Activated B cell treated with CpG ODN at 0.5 μM for 24 hours (primary cell): ENCODE results near the gene ZFP62. TPM values are rescaled to one million over a fixed set of nuclear protein-coding genes. Genes with fewer than 3 reads are reported as not detected.
A peak's percentile ranks its signal among the peaks of the same experiment; 100 is the strongest.

Experiments
- ATAC-seq: fragments of 200-7000 bp; cut with Tn5 transposase; one replicate; pipeline ENCODE4 v1.10.0; 2021; ENCODE audit warnings: low read depth, mild to moderate bottlenecking, moderate library complexity
- CTCF ChIA-PET: fragments of 350-600 bp; sonication (Branson Sonifier 250); formaldehyde crosslinking; loops from one replicate; lab custom pipeline; 2021; ENCODE audit warnings: antibody characterized with exemption; lab: Charles Lee
- POLR2A ChIA-PET: fragments of 350-600 bp; sonication (Branson Sonifier 250); formaldehyde crosslinking; loops from one replicate; lab custom pipeline; 2021; ENCODE audit warnings: antibody characterized with exemption; lab: Charles Lee
- DNase-seq: peaks from one replicate; pipeline ENCODE4 v3.0.0; 2022
- H3K27ac Mint-ChIP-seq: one replicate; pipeline ENCODE4 v1.8.0; 2020; ENCODE audit warnings: mixed read lengths
- H3K27me3 Mint-ChIP-seq: one replicate; pipeline ENCODE4 v1.8.0; 2021; ENCODE audit warnings: mixed read lengths
- H3K36me3 Mint-ChIP-seq: one replicate; pipeline ENCODE4 v1.8.0; 2021; ENCODE audit warnings: low read depth, mixed read lengths
- H3K4me1 Mint-ChIP-seq: one replicate; pipeline ENCODE4 v1.8.0; 2021; ENCODE audit warnings: mixed read lengths
- H3K4me3 Mint-ChIP-seq: one replicate; pipeline ENCODE4 v1.8.0; 2020; ENCODE audit warnings: mild to moderate bottlenecking, mixed read lengths
- H3K9me3 Mint-ChIP-seq: one replicate; pipeline ENCODE4 v1.8.0; 2020; ENCODE audit warnings: mixed read lengths
- CTCF ChIP-seq: fragments of 200-600 bp; IDR thresholded peaks from one replicate; pipeline ENCODE4 v1.8.0; 2022; ENCODE audit warnings: antibody characterized with exemption, mild to moderate bottlenecking
- intact Hi-C: fragments of 100-400 bp; cut with micrococcal nuclease; formaldehyde crosslinking; loops from one replicate; pipeline ENCODE4 v1.15.1; 2024
- total RNA-seq: library from RNA; stranded (reverse); gene quantifications from 2 replicates; pipeline ENCODE4 v1.2.3, GENCODE V29; 2022

Gene ZFP62
- total RNA-seq, result 43.7 and 45.6 TPM in 2 replicates

- no peak for TF ChIP-seq CTCF
- Mint-ChIP-seq H3K4me1 (peaks cover 18% of the 10 kb centered on the region), H3K27me3 (no peaks in the 10 kb centered on the region), H3K27ac (peak within 1 kb of the TSS; percentile 94), H3K36me3 (peaks cover 23% of the 10 kb centered on the region), H3K9me3 (no peaks in the 10 kb centered on the region), H3K4me3 (peak within 1 kb of the TSS; percentile 94)
- DNase-seq (peak; percentile 92), ATAC-seq (peak; percentile 82)
- ChIA-PET POLR2A (interaction anchor here (0.6 to 4.4 kb wide), 28 partner anchors 8 to 508 kb away, joined by 3 to 118 read pairs (median 8); partner anchors contain the start of genes GFPT2, MGAT1, RACK1 and TRIM41), CTCF (interaction anchor here (1.1 to 1.7 kb wide), 3 partner anchors 72 to 324 kb away, joined by 3 to 5 read pairs (median 5); no protein-coding TSS in a partner anchor)
- intact Hi-C loops, result loop anchor here (1.0 to 5.0 kb wide), 13 partner anchors 29 to 569 kb away; partner anchors contain the start of genes CNOT6, MAPK9, TRIM41 and TRIM52
Observed at GRCh38 chr5:180860887-180861822, at the start of gene ZFP62. TSS of gene ZFP62 (minus strand) at chr5:180861276. CDS start at chr5:180861219, 57 bp downstream.

GRCh38 chr5:180910735-180911134 is 49.7 kb upstream of the ZFP62 start:
- Mint-ChIP-seq H3K4me3 (no peak overlapping the region), H3K36me3 (no peaks in the 10 kb centered on the region), H3K27ac (no peak overlapping the region), H3K27me3 (peaks cover 34% of the 10 kb centered on the region), H3K9me3 (no peaks in the 10 kb centered on the region), H3K4me1 (no peaks in the 10 kb centered on the region)
- DNase-seq (no peak), ATAC-seq (no peak)
- intact Hi-C loops, result no loop called here
- ChIA-PET CTCF (no interaction called here), POLR2A (no interaction called here)
- no peak for TF ChIP-seq CTCF

DNA sequence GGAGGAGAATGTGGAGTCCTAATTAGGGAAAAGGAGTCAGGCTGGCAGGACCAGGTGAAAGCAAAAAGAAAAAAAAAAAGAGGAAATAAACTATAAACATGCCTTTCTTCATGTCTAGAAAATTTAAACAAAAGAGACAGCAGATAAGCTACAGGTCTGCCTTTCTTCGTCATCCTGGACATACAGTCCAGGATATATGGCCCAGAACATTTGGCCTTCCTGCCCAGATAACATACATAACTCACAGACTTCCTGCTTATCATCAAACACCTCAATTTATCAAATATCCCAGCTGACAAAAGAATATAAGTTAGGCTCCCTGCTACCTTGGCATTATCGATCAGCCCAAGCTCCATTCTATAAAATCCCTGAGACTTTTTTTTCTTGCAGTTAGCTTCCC is 49.1 kb upstream of the ZFP62 start:
- Mint-ChIP-seq H3K4me3 (no peak overlapping the region), H3K27ac (no peak overlapping the region), H3K27me3 (peaks cover 30% of the 10 kb centered on the region), H3K9me3 (no peaks in the 10 kb centered on the region), H3K36me3 (no peaks in the 10 kb centered on the region), H3K4me1 (no peaks in the 10 kb centered on the region)
- TF ChIP-seq CTCF, result no peak
- ChIA-PET CTCF (no interaction called here), POLR2A (no interaction called here)
- intact Hi-C loops, result no loop called here
- no peak for DNase-seq
- ATAC-seq, result no peak

GRCh38 chr5:180909782-180910181 is 48.7 kb upstream of the ZFP62 start:
- ATAC-seq (no peak), DNase-seq (no peak)
- Mint-ChIP-seq H3K36me3 (no peaks in the 10 kb centered on the region), H3K4me1 (no peaks in the 10 kb centered on the region), H3K27ac (no peak overlapping the region), H3K9me3 (no peaks in the 10 kb centered on the region), H3K27me3 (peaks cover 30% of the 10 kb centered on the region), H3K4me3 (no peak overlapping the region)
- intact Hi-C loops, result no loop called here
- ChIA-PET CTCF (no interaction called here), POLR2A (no interaction called here)
- TF ChIP-seq CTCF, result no peak

GRCh38 chr5:180908998-180909731 is 48.1 kb upstream of the ZFP62 start:
- ChIA-PET CTCF (no interaction called here), POLR2A (no interaction called here)
- no peaks in the 10 kb centered on the region for H3K36me3 Mint-ChIP-seq
- ATAC-seq (no peak), DNase-seq (no peak)
- TF ChIP-seq CTCF, result no peak
- no peaks in the 10 kb centered on the region for H3K9me3 Mint-ChIP-seq
- no peak overlapping the region for H3K27ac Mint-ChIP-seq
- H3K4me1 Mint-ChIP-seq, result no peaks in the 10 kb centered on the region
- peaks cover 30% of the 10 kb centered on the region for H3K27me3 Mint-ChIP-seq
- intact Hi-C loops, result no loop called here
- no peak overlapping the region for H3K4me3 Mint-ChIP-seq
